Measurements from ENCODE around the gene HSPA1A. TPM values are rescaled to one million over a fixed set of nuclear protein-coding genes. Genes with fewer than 3 reads are reported as not detected.
A peak's percentile ranks its signal among the peaks of the same experiment; 100 is the strongest.

HSPA1A gene
- total and polyA plus RNA-seq, 4 donors, result 90.6 to 1,149 (median 139) TPM

DNA sequence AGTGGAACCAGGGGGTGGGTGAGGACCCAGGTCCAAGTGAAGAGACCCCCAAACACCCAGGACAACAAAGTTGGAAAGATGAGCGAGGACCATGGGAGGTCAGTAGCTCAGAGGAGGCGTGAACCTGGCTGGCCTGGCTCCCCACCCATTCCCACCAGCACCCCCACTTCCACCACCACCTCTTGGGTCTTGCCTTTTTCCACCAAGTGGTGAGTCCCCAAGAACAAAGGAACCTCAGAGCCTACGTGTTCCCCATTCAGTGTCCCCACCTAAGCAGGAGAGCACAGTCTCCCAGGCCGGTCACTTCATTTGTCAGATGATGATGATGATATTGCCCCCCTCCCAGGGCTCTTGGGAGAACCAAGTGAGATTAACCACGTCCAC is 37.7 kb upstream of the HSPA1A start:
- Histone ChIP-seq H3K9me3 (ENCODE audit: control insufficient read depth in 4 of 4, insufficient read depth in 3 of 4, low read length in 3 of 4) (no peaks in the 10 kb centered on the region), H3K4me3 (no peak overlapping the region), H3K9ac (ENCODE audit: insufficient read depth in 1 of 2, low read length in 2 of 2) (no peak overlapping the region), H3K36me3 (ENCODE audit: control insufficient read depth in 4 of 4, insufficient read depth in 4 of 4, low read length in 4 of 4) (peaks cover 2 to 38% (median 16%) of the 10 kb centered on the region in 4 donors), H3K4me1 (ENCODE audit: control insufficient read depth in 5 of 5, insufficient read depth in 5 of 5, low read length in 5 of 5) (peaks cover 0 to 9% (median 0%) of the 10 kb centered on the region in 5 donors), H3K27me3 (ENCODE audit: control insufficient read depth in 3 of 3, insufficient read depth in 3 of 3, low read length in 2 of 3) (no peaks in the 10 kb centered on the region), H3K27ac (ENCODE audit: low read depth in 1 of 2, low read length in 1 of 2) (peak overlapping the region; percentile 49 to 57)
- DNase-seq, result no peak
- 91 to 99% methylated on average over 5 of the region's 5 CpGs for WGBS, 2 donors
- TF ChIP-seq, protein P1, sequence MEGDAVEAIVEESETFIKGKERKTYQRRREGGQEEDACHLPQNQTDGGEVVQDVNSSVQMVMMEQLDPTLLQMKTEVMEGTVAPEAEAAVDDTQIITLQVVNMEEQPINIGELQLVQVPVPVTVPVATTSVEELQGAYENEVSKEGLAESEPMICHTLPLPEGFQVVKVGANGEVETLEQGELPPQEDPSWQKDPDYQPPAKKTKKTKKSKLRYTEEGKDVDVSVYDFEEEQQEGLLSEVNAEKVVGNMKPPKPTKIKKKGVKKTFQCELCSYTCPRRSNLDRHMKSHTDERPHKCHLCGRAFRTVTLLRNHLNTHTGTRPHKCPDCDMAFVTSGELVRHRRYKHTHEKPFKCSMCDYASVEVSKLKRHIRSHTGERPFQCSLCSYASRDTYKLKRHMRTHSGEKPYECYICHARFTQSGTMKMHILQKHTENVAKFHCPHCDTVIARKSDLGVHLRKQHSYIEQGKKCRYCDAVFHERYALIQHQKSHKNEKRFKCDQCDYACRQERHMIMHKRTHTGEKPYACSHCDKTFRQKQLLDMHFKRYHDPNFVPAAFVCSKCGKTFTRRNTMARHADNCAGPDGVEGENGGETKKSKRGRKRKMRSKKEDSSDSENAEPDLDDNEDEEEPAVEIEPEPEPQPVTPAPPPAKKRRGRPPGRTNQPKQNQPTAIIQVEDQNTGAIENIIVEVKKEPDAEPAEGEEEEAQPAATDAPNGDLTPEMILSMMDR (IDR thresholded peaks at IDR 0.05; ENCODE audit: control extremely low read depth, extremely low read depth), result no peak
- no peak for ATAC-seq (ENCODE audit: insufficient read depth, low FRiP score)

DNA sequence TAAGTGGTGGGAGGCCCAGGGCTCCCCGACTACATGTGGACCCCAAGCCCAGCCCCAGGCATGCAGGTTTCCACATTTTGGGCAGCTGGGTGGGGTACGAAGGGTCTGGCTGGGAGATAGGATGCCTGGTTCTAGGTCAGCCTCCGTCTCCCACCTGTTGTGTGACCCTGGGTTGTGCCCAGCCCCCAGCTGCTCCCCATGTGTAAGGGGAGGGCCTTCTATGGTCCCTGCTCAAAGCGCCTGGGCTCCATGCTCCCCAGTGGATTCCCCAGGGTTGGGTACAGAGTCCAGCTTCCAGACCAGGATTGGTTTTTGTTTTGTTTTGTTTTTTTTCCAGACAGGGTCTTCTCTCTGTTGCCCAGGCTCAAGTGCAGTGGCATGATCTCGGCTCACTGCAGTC is 37.1 kb upstream of the HSPA1A start:
- Histone ChIP-seq H3K27me3 (ENCODE audit: control insufficient read depth in 3 of 3, insufficient read depth in 3 of 3, low read length in 2 of 3) (no peaks in the 10 kb centered on the region), H3K36me3 (ENCODE audit: control insufficient read depth in 4 of 4, insufficient read depth in 4 of 4, low read length in 4 of 4) (peaks cover 3 to 42% (median 18%) of the 10 kb centered on the region in 4 donors), H3K9ac (ENCODE audit: insufficient read depth in 1 of 2, low read length in 2 of 2) (no peak overlapping the region), H3K9me3 (ENCODE audit: control insufficient read depth in 4 of 4, insufficient read depth in 3 of 4, low read length in 3 of 4) (no peaks in the 10 kb centered on the region), H3K4me1 (ENCODE audit: control insufficient read depth in 5 of 5, insufficient read depth in 5 of 5, low read length in 5 of 5) (peaks cover 0 to 9% (median 0%) of the 10 kb centered on the region in 5 donors), H3K27ac (ENCODE audit: low read depth in 1 of 2, low read length in 1 of 2) (no peak overlapping the region), H3K4me3 (no peak overlapping the region)
- TF ChIP-seq, protein P1 (IDR thresholded peaks at IDR 0.05; ENCODE audit: control extremely low read depth, extremely low read depth), result no peak
- WGBS, 2 donors, result 89 to 94% methylated on average over 5 of the region's 5 CpGs
- DNase-seq (no peak), ATAC-seq (ENCODE audit: insufficient read depth, low FRiP score) (no peak)

DNA sequence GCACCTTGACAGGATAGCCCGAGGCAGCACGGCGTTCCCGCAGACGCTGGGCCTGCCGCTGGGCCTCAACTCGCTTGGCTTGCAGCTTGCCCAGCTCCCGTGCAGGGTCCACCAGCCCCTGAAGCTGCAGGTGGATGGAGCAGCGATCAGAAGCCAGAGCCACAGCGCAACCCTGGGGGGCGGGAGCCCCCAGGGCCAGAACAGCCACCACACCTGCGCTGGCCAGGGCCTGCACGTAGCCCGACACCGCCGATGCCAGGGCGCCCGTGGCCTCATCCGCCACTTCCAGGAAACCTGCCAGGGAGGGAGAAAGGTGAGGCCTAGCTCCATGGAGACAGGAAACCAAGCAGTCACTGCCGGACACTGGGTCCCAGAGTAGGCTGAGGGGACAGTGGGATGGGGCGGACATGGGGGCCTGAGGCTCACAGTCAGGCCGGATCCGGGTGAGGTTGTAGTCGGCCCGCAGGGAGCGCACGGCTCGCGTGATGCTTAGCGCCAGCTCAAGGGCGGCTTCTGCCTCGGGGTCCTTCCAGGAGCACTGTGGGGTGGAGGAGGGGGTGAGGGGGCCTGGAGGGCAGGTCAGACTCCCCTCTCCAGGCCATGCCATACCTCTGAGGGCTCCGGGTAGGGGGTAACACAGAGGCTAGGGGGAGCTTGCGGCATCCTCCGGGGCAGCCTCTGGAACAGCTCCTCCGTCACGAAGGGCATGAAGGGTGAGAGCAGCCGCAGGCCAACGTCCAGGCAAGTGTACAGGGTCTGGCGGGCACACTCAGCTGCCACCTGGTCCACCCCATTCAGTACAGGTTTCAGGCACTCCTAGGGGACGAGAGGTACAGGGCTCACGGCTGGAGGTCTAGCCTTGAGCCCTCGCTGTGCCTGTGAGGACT is 36.1 kb upstream of the HSPA1A start:
- DNase-seq (no peak), ATAC-seq (ENCODE audit: insufficient read depth, low FRiP score) (no peak)
- TF ChIP-seq, protein P1 (IDR thresholded peaks at IDR 0.05; ENCODE audit: control extremely low read depth, extremely low read depth), result no peak
- H3K4me3 ChIP-seq, result no peak overlapping the region
- peaks cover 6 to 47% (median 19%) of the 10 kb centered on the region in 4 donors for H3K36me3 ChIP-seq (ENCODE audit: control insufficient read depth in 4 of 4, insufficient read depth in 4 of 4, low read length in 4 of 4)
- H3K9me3 ChIP-seq (ENCODE audit: control insufficient read depth in 4 of 4, insufficient read depth in 3 of 4, low read length in 3 of 4), result no peaks in the 10 kb centered on the region
- H3K27ac ChIP-seq (ENCODE audit: low read depth in 1 of 2, low read length in 1 of 2), result no peak overlapping the region
- 94 to 95% methylated on average over 43 of the region's 43 CpGs for WGBS, 2 donors
- H3K4me1 ChIP-seq (ENCODE audit: control insufficient read depth in 5 of 5, insufficient read depth in 5 of 5, low read length in 5 of 5), result peaks cover 0 to 9% (median 0%) of the 10 kb centered on the region in 5 donors
- no peaks in the 10 kb centered on the region for H3K27me3 ChIP-seq (ENCODE audit: control insufficient read depth in 3 of 3, insufficient read depth in 3 of 3, low read length in 2 of 3)
- H3K9ac ChIP-seq (ENCODE audit: insufficient read depth in 1 of 2, low read length in 2 of 2), result no peak overlapping the region

Data from lung (tissue), 12 donors.